Activated gamma-delta T cell treated with anti-CD3 and anti-CD28 coated beads, Interleukin-2, amount 50 U/mL, for 16 hours (primary cell): Measurements from ENCODE around the gene BIVM.
"Not testable (repeated sequence)": the region's sequence is repeated elsewhere in the genome, so short reads cannot be mapped to it uniquely, and the experiment has no call there.

Source experiments
- DNase-seq: peaks from one replicate; pipeline ENCODE4 v3.0.0-alpha.2; 2020; ENCODE audit warnings: low read depth

BIVM gene, protein sequence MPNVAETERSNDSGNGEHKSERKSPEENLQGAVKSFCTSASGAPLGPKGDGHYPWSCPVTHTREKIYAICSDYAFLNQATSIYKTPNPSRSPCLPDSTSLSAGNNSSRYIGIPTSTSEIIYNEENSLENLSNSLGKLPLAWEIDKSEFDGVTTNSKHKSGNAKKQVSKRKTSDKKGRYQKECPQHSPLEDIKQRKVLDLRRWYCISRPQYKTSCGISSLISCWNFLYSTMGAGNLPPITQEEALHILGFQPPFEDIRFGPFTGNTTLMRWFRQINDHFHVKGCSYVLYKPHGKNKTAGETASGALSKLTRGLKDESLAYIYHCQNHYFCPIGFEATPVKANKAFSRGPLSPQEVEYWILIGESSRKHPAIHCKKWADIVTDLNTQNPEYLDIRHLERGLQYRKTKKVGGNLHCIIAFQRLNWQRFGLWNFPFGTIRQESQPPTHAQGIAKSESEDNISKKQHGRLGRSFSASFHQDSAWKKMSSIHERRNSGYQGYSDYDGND

DNA sequence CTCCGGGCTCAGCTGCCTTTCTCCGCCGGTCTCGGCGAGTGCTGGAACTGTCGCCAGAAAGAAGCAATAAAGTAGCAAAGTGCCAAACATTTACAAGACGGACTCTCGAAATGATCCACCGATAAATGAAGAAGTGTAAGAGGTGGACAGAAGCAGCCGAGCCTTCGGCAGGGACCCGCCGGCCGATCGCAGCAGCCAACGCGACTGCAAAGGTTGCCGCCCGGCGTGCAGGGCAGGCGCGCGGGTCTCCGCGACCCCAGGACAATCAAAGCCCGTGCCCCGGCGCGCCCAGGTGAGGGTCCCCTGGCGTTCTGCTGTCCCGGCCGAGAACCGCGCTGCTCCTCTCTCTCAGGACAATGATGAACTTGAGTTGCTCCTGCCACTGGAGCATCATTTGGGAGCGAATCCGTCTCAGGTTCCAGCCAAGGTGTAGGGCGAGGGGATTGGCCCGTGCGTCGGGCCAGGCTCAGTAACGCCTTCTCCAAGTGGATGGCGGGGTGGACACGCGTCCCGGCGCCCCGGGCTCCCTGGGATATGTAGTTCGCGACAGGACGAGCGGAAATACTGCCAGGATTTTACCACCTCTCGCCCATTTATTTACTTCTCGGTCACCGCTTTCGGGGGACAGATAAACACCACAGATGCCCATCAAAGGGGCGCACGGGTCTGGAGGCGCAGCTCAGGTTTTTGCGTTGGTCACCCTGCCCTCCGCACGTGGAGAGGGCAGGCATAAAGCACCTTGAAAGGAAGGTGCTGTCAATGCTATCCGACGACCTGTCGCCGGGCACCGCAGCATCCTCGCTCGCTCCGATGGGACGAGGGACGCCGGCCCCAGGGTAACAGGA is at the start of gene BIVM, which contains the start of gene POGLUT2:
Gene BIVM (plus strand): TSS at position 539 of the 845 bp plus-strand sequence. CDS start 8,149 bp downstream, outside the sequence.
Gene POGLUT2 (minus strand): TSS at position 396 of the 845 bp plus-strand sequence. CDS start 306 bp downstream, at position 90.
- DNase-seq: peak; percentile 58

DNA sequence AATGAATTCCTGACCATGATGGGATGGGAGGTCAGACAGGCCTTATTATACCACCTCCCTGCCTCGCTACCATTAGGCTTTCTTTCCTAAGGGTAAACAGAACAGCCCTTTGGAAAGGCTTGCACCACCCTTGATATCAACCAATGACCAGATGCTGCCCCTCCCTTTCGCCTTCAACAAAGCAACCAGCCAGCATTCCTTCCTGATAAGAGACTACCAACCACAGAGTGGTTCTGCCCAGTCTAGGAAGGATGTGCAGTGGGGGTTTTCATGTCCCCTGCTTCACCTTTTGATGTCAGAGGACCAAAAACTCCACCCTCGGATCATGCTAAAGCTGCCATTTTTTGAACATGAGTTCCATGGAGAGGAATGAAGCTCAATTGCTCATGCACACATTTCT is 47.0 kb upstream of the BIVM start:
- DNase-seq: no peak

DNA sequence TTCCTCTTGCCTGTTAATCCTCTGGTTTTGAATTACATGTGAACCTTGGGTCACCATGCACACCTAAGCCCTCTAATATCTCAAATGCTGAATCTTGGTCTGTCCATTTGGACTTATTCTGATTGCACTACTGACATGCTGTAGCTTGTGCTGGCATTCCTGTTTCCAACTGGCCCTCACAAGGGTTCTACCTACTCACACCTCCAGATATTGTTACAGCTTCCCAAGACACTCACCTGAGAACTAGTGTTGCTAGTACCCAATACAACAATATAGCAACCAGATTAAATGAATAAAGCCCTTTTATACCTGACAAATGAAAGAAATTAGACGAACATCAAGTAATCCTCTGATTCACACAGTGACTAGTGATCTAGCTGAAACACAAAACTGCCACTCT is 41.9 kb upstream of the BIVM start:
- DNase-seq: no peak

DNA sequence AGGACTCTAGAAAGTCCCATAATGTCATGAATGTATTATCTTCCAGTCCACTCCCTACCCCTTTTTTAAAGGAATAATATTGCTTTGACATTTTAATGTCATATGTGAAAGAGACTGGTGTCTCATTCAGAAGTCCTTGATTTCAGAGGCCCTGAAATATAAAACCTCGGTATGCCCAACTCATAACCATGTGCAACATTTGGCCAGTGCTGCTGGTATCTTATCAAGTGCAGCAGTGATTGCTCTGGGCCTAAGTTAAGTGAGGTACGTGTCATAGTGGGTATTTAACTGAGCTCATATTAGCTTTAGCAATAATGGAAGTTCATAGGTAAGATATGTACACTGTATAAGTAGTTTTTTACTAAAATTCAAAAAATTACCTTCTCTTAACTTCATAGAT is 40.1 kb upstream of the BIVM start:
- DNase-seq: no peak

DNA sequence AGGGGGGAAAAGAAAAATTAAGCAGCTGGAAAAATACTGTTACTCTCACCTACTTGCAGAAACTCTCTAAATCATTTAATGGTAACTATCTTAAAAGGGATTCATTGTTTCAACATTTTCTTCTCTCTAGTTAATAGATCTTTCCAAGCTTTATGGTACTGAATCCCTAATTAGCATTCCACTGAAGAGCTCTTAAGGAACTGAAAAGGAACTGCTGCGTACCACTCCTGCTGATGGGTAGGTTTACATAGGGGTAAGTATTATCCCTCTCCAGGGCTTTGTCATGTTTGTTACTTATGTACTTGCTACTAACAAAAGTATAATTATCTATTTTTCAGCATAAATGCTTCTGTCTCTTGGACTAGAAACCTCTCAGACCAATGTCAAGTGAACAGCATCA is 37.8 kb upstream of the BIVM start:
- DNase-seq: no peak

DNA sequence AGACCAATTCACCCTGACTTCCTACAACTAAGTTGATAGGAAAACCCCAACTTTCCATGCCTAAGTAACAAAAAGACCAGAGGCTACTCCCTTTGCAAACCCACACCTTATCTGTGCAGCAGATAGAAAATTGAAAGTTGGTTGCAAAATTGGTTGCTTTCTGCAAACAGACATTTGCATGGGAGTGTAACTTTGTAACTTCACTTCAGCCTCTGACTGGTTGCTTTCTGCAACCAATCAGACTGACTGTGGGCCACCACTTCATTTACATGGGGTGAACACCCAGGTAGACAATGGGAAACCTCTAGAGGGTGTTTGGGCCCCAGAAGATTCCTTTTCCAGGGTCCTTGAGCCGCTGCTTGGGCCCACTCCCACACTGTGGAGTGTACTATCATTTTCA is 35.2 kb upstream of the BIVM start:
- DNase-seq: no peak

DNA sequence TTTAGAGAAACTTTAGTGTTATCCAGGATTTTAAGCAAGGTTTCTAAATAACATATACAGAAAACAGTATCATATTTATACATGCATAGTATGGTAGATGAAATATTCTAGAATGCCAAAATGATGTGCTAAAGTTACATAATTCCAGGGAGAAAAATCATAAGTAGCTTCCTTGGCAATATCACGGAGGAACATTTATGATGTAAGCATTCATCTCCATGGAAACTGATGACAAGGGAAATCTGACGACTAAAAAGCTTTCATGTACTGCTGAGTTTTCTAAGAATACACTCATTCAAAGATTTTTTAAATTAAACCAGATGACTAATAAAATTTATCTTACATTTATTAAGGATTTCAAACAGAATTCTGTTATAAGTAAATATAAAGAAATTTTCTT is 30.0 kb upstream of the BIVM start:
- DNase-seq: no peak

DNA sequence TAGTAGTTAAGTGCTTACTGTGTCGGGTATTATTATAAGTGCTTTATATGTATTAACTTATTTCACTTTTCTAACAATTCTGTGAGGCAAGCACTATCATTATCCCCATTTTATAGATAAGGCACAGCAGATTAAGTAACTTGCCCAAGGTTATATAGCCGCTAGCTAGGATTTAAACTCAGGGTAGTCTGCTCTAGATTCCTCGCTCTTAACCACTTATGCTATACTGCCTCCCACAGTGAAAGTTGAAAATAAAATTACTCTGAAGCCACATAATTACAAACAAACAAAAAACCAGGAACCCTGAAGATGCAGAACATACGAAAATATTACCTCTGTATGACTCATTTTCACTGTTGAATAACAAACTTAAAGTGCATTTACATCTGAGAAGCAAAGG is 29.2 kb upstream of the BIVM start:
- no peak for DNase-seq

DNA sequence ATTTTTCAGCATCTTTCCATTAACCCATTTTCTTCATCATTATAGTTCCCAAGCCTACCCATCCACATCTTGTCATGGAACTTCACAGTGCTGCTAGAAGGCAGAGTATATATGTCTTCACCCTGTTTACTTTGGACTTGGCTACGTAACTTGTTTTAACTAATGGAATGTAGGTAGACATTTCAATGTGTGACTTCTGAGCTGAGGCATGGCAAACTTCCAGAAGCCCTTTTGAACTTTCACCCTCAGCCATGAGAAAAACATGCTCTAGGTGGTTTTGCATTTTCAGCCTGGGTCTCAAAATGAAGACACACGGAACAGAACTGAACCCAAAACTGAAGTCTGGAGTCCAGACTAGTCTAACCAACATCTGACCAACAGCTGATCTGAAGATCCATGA is 28.5 kb upstream of the BIVM start:
- DNase-seq: no peak

DNA sequence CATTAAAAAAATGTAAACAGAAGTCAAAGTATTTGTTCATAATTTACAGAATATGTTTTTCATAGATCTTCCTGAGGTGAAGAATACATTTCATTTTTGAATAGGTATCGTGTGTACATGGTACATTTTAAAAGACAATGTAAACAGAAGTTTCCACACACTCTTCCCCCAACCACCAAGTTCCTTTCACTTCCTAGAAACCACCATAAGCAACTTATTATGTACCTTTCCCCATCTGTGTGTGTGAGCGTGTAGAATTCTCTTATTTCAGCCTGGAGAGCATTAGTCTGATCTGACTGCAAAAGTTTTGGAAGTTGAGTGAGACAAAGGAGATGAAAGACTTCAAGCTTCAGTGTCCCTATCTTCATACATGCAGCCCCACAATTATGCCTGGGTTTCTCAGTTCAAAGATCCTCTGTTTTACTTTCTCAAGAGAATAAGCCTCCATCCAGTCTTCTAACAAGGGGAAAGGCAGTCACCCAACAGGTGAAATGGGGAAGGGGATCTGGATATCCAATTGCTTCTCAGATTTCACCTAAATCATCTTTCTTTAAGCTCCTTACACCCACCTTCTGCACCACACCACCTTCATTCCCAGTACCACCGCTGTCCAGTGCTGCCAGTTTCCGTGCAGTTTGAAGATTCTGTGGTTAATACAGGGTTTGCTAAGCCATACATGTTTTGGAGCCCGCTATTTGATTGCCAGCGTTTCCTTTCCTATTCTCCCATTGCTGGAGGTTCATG is 27.4 kb upstream of the BIVM start:
- DNase-seq: no peak

DNA sequence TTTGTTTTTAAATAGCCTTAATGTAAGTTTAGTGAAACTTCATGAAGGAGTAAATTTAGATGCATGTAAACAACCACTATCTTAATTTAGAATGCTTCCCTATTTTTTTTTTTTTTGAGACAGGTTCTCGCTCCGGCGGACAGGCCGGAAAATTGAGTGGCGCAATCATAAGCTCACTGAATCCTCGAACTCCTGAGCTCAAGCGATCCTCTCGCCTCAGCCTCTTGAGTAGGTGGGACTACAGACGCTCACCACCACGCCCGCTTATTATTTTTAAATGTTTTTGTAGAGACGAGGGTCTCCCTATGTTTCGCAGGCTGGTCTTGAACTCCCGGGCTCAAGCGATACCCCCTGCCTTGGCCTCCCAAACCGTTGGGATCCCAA is 26.9 kb upstream of the BIVM start:
- no peak for DNase-seq

DNA sequence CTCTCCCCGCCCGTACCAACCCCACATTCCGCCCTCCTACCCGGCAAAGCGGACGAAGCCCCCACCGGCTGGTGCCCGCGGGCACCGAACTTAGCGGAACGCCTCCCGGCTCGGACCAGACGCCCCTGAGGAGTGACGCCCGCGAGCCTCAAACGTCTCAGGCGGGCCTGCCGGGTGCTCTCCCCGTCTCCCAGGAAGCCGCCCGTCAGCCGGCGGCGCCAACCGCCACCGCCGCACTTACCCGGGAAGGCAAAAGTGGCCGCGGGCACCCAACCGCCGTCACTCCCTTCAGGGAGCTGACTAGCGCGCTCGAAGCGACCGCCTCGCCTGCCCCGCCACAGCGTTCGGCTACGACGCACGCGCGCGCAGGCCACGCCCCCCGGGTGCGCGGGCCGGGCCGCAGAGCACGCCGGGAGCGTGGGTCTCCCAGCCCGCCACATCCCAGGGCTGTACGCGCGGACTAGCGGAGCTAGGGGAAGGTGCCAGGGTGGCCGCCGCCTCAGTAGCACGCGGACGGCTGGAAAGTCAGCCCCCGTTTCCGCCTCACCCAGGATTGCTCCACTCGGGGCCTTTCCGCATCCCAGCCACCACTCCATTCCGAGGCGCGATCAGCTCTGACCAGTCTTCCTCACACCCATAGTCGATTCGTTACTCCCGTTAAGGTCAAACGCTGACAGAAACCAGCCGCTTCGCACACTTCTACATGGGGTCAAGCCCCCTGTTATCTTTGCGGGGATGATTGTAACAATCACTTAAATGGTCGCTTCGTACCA is 25.3 kb upstream of the BIVM start, which contains the start of gene TEX30:
Gene TEX30 (minus strand): TSS at position 346 of the 773 bp plus-strand sequence. CDS start 3,760 bp downstream, outside the sequence.
- DNase-seq: peak; percentile 77

DNA sequence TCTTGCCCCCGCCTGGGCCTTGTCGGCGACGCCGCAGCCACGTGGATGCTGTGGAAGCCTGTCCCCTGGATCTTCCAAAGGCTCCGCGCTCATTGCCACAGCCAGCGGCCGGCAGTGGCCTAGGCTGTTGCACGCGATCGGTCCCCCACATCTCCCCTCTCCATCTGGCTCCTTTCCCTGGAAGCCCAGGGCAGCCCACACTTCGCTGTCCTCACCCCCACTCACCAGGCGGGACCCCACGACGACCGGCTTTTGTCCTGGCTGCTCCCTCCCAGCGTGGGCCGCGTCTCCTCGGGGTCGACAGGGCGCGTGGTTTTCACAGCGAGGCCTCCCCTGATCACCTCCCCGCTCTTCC is 24.7 kb upstream of the BIVM start:
- DNase-seq: no peak

DNA sequence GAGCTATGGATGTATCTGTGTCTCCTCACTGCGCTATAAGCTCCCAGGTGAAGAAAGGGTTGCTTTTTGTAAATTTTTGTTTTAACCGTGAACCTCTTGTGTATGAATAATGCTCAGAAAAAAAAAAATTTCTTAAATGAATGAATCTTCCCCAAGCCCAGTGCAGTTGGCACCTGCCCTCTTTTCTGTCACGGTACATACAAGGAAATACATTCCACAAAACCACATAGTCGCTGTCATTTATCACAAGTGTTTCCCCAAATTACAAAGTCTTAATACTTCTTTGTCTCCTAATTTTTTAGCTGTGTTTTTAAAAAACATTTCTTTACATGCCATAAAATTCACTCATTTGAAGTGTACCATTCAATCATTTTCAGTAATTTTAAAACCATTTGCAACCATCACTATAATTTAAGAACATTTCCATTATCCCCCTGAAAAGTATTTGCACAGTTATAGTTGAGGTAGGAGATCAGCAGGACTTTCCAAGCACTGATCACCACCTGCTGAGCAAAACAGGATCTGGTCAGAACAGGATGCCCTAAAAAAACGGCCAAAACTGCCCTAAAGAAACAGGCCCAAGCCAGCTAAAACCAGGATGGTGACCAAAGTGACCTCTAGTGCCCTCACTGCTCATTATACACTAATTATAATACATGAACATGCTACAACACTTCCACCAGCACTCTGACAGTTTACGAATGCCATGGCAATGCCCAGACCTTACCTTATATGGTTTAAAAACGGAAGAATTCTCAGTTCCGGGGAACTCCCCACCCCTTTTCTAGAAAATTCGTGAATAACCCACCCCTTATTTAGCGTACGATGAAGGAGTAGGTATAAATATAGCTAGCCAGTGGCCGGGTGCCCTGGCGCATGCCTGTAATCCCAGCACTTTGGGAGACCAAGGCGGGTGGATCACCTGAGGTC is 24.1 kb upstream of the BIVM start:
- DNase-seq: no peak

DNA sequence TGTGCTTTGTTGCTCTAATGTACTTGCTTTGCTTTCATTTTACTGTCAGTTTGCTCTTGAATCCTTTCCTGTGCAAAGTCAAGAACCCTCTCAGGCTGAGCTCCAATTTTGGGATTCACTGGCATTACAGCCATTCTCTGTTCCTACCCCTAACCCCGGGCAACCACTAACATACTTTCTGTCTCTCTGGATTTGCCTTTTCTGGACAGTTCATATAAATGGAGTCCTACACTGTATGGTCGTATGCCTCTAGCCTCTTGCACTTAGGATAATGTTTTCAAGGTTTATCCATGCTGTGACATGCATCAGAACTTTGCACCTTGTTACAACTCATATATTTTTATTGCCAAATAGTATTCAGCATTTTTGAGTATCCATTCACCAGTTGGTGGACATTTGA is 22.6 kb upstream of the BIVM start:
- DNase-seq: no peak

DNA sequence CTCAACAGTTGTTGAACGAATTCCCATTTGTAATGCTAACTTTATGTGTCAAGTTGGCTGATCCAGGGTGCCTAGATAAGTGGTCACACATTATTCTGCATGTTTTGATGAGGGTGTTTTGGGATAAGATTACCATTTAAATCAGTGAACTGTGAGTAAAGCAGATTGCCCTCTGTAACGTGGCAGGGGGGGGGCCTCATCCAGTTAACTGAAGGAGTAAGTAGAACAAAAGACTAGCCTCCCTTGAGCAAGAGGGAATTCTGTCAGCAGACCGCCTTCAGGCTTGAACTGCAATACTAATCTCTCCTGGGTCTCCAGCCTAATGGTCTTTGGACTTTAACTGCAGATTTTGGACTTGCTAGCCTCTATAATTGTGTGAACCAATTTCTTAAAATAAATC is 21.2 kb upstream of the BIVM start:
- DNase-seq: no peak

DNA sequence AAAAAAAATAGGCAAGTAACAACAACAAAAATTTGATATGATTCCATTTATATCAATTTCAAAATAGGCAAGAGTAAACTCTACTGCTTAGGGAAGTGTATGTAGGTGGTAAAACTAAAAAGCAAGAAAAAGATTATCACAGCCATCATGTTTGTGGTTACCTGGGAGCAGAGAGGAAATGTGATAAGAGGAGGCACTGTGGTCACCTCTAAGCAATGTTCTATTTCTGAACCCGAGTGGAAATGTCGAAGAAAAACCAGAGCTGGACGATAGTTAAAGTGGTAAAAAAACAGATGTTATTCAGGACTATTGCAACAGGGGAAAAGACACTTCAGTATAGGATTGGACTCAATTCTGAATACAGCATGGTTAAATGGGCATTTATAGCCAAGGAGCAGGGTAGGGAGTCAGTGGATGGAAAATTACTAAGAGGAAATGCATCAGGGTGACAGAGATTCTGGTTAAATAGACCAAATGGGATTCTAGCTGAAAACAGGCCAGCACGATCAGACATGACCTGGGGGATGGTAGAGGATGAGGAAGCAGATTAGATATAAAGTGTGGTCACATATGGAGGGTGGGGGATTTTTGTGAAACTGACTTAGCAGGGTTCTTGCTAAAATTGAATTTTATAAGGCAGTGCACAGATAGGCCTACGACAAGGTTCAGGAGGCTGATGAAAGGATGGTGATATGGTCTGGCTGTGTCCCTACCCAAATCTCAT is 19.3 kb upstream of the BIVM start:
- DNase-seq: no peak

DNA sequence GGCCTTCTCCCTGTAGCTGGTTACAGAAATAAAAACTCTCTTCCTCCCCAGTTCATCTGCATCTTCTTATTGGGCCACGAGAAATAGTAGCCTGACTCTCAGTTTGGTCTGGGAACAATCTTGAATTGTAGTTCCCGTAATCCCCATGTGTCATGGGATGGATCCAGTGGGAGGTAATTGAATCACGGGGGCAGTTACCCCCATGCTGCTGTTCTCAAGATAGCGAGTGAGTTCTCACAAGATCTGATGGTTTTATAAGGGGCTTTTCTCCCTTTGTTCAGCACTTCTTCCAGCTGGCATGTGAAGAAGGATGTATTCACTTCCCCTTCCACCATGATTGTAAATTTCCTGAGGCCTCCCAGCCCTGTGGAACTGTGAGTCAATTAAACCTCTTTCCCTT is 18.3 kb upstream of the BIVM start:
- DNase-seq: not testable (repeated sequence)

DNA sequence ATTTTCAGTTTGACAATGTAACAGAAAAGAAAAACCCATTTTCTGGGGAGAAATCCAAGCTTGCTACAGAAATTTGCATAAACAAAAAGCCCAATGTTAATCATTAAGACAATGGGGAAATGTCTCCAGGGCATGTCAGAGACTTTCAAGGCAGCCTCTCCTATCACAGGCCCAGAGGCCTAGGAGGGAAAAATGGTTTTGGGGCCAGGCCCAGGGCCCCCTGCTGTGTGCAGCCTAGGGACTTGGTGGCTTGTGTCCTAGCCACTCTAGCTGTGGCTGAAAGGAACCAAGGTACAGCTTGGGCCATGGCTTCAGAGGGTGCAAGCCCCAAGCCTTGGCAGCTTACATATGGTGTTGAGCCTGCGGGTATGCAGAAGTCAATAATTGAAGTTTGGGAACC is 17.3 kb upstream of the BIVM start:
- DNase-seq: no peak

DNA sequence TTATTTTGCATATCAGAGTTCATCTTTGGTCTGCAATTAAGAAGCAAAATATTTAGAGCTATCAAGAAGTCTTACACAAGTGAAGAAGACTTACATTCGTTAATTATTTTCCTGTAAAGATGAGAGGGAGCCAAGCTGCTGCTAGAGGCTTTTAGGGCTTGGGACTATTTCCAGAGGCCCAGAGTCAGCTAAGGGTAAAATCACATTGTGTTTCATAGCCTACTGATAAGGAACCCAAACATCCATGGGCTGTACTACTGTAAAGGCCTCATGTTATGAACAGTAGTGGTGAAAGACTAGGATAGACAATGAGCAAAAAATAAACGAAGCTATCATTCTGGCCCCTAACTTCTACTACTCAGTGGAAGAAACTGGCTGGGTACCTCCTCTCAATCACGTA is 14.4 kb upstream of the BIVM start:
- no peak for DNase-seq
